NT2/D1 (cell line): ENCODE results near the gene DGKE.

ENCODE experiments used
- DNase-seq: peaks from one replicate; pipeline ENCODE4 v3.0.0-alpha.2; 2011; ENCODE audit warnings: low read depth, low spot score
- H3K27me3 ChIP-seq: 2 replicates; pipeline ENCODE4 v1.6.0; 2011; ENCODE audit warnings: mild to moderate bottlenecking; ENCODE audit not compliant: insufficient read length, insufficient read depth
- H3K36me3 ChIP-seq: 2 replicates; pipeline ENCODE4 v1.6.1; 2011; ENCODE audit warnings: mild to moderate bottlenecking, low read length, mixed read lengths; ENCODE audit not compliant: insufficient read depth, insufficient read length
- H3K4me1 ChIP-seq: 2 replicates; pipeline ENCODE4 v1.5.1; 2011; ENCODE audit not compliant: insufficient read depth, insufficient read length
- H3K4me3 ChIP-seq: 2 replicates; pipeline ENCODE4 v1.5.1; 2011; ENCODE audit warnings: low read depth; ENCODE audit not compliant: insufficient read length
- H3K9ac ChIP-seq: 2 replicates; pipeline ENCODE4 v1.6.0; 2011; ENCODE audit warnings: low read depth; ENCODE audit not compliant: insufficient read length
- H3K9me3 ChIP-seq: 2 replicates; pipeline ENCODE4 v1.5.1; 2011; ENCODE audit warnings: mild to moderate bottlenecking, low read length; ENCODE audit not compliant: insufficient read depth
- SUZ12 ChIP-seq: IDR thresholded peaks from 2 replicates; pipeline ENCODE4 v1.6.1; 2011; ENCODE audit not compliant: insufficient read length, insufficient read depth; ENCODE audit errors: extremely low read depth
- YY1 ChIP-seq: IDR thresholded peaks from 2 replicates; pipeline ENCODE4 v1.6.1; 2011; ENCODE audit not compliant: insufficient read length, insufficient read depth
- ZNF274 ChIP-seq: IDR thresholded peaks from 2 replicates; pipeline ENCODE4 v1.6.1; 2011; ENCODE audit warnings: mild to moderate bottlenecking, low read depth, low read length

DGKE gene

DNA sequence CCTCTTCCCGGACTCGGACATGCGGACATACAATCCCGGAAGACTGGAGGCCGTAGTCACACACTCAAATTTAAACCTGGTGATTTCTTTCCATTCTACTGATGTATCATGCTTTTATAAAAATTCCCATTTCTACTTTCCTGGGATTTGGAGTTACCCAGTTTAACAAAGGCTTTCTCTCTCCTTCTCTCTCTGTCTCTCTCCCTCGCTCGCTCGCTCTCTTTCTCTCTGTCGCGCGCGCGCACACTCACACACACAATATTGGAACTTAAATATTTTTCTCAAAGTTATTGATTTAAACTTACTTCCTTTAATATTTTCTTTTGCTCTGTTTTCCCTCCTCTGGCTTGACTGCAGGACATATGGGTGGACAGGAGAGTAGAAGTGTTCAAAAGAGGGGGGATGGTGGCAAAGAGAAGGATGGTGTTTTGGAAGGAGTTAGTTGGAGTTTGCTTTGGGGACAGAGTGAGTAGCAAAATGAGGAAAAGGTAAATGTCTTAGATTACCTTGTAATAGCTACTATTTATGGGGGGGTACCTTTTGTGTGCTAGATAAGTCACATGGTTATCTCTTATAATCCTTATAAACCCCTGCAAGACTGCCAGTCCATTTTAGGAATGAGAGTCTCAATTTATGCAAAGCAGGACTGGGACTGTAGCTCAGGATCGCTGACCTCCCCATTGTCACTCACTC lies 80.8 kb downstream of the DGKE start:
- Histone ChIP-seq H3K36me3 (no peaks in the 10 kb centered on the region), H3K4me1 (peaks cover 2% of the 10 kb centered on the region), H3K4me3 (peak overlapping the region; percentile 94), H3K9me3 (peaks cover 21% of the 10 kb centered on the region), H3K27me3 (peaks cover 49% of the 10 kb centered on the region), H3K9ac (peak overlapping the region; percentile 93)
- no peak for TF ChIP-seq ZNF274
- no peak for TF ChIP-seq SUZ12
- TF ChIP-seq YY1, result no peak
- no peak for DNase-seq

- no peaks in the 10 kb centered on the region for H3K36me3 ChIP-seq
- H3K4me1 ChIP-seq, result no peaks in the 10 kb centered on the region
- DNase-seq, result no peak
- H3K9ac ChIP-seq, result no peak overlapping the region
- H3K4me3 ChIP-seq, result no peak overlapping the region
- peaks cover 42% of the 10 kb centered on the region for H3K27me3 ChIP-seq
- peaks cover 21% of the 10 kb centered on the region for H3K9me3 ChIP-seq
- no peak for TF ChIP-seq ZNF274
- TF ChIP-seq YY1, result no peak
- no peak for TF ChIP-seq SUZ12
Measured at GRCh38 chr17:56917559-56918296, 83.8 kb downstream of the DGKE start.

GRCh38 chr17:56918916-56919315 lies 85.0 kb downstream of the DGKE start:
- H3K4me3 ChIP-seq, result no peak overlapping the region
- no peak for DNase-seq
- peaks cover 30% of the 10 kb centered on the region for H3K27me3 ChIP-seq
- no peaks in the 10 kb centered on the region for H3K36me3 ChIP-seq
- H3K4me1 ChIP-seq, result no peaks in the 10 kb centered on the region
- TF ChIP-seq YY1 (no peak), SUZ12 (no peak), ZNF274 (no peak)
- H3K9ac ChIP-seq, result no peak overlapping the region
- H3K9me3 ChIP-seq, result peaks cover 21% of the 10 kb centered on the region
